ENCODE results near the gene TOLLIP.

The TOLLIP gene

GRCh38 chr11:1259076-1259461 lies 50.4 kb downstream of the TOLLIP start:
- CTCF ChIA-PET: no interaction called here
- Histone ChIP-seq H3K9me3 (ENCODE audit: control insufficient read depth, insufficient read depth, low read depth, low read length) (no peaks in the 10 kb centered on the region), H3K4me3 (ENCODE audit: low read depth, low read length) (no peak overlapping the region), H3K27ac (ENCODE audit: extremely low read depth, low read depth, low read length) (no peak overlapping the region), H3K36me3 (ENCODE audit: control insufficient read depth in 2 of 2, insufficient read depth in 1 of 2, low read length in 2 of 2) (no peaks in the 10 kb centered on the region), H3K4me1 (ENCODE audit: control insufficient read depth, insufficient read depth, low read length) (no peaks in the 10 kb centered on the region)
- POLR2A ChIA-PET: no interaction called here
- TF ChIP-seq ZEB2 (tag by site-specific recombination; IDR thresholded peaks at IDR 0.05) (peak; percentile 85), GLIS1 (tag by site-specific recombination; IDR thresholded peaks at IDR 0.05) (0 out of 2 replicates have a peak, but pooled peaks have one; percentile 10), ZNF433 (tag by site-specific recombination; IDR thresholded peaks at IDR 0.05; ENCODE audit: low read depth) (no peak)

GRCh38 chr11:1258401-1259075 lies 50.9 kb downstream of the TOLLIP start:
- Histone ChIP-seq H3K9me3 (ENCODE audit: control insufficient read depth, insufficient read depth, low read depth, low read length) (no peaks in the 10 kb centered on the region), H3K4me1 (ENCODE audit: control insufficient read depth, insufficient read depth, low read length) (no peaks in the 10 kb centered on the region), H3K27ac (ENCODE audit: extremely low read depth, low read depth, low read length) (no peak overlapping the region), H3K36me3 (ENCODE audit: control insufficient read depth in 2 of 2, insufficient read depth in 1 of 2, low read length in 2 of 2) (no peaks in the 10 kb centered on the region), H3K4me3 (ENCODE audit: low read depth, low read length) (no peak overlapping the region)
- TF ChIP-seq ZNF398 (tag by site-specific recombination; IDR thresholded peaks at IDR 0.05) (no peak), ZNF596 (tag by site-specific recombination; IDR thresholded peaks at IDR 0.05) (no peak), ZFHX2 (tag by site-specific recombination; conservative IDR thresholded peaks at IDR 0.05) (no peak), ZIC2 (tag by site-specific recombination; IDR thresholded peaks at IDR 0.05) (0 out of 2 replicates have a peak, but pooled peaks have one; percentile 9), ZFP41 (tag by site-specific recombination; IDR thresholded peaks at IDR 0.05; ENCODE audit: borderline replicate concordance) (no peak), ZNF239 (tag by site-specific recombination; IDR thresholded peaks at IDR 0.05) (no peak), SCRT2 (tag by site-specific recombination; IDR thresholded peaks at IDR 0.05) (no peak), ZNF292 (tag by site-specific recombination; IDR thresholded peaks at IDR 0.05; ENCODE audit: borderline replicate concordance, low read depth) (no peak), ZNF24 (tag by site-specific recombination; IDR thresholded peaks at IDR 0.05) (no peak)
- POLR2A ChIA-PET: no interaction called here
- CTCF ChIA-PET: no interaction called here

GRCh38 chr11:1257916-1258315 lies 51.5 kb downstream of the TOLLIP start:
- H3K4me3 ChIP-seq (ENCODE audit: low read depth, low read length): no peak overlapping the region
- POLR2A ChIA-PET: no interaction called here
- CTCF ChIA-PET: no interaction called here
- H3K27ac ChIP-seq (ENCODE audit: extremely low read depth, low read depth, low read length): no peak overlapping the region
- H3K36me3 ChIP-seq (ENCODE audit: control insufficient read depth in 2 of 2, insufficient read depth in 1 of 2, low read length in 2 of 2): no peaks in the 10 kb centered on the region
- TF ChIP-seq TRIM28 (IDR thresholded peaks at IDR 0.05; ENCODE audit: borderline replicate concordance, low read length): no peak
- TF ChIP-seq ZBTB7A (tag by site-specific recombination; IDR thresholded peaks at IDR 0.05; ENCODE audit: low read depth): no peak
- no peak for TF ChIP-seq ZNF138 (tag by site-specific recombination; IDR thresholded peaks at IDR 0.05; ENCODE audit: borderline replicate concordance)
- no peak for TF ChIP-seq ZNF510 (tag by site-specific recombination; IDR thresholded peaks at IDR 0.05; ENCODE audit: insufficient replicate concordance)
- TF ChIP-seq ZNF48 (tag by site-specific recombination; IDR thresholded peaks at IDR 0.05): no peak
- TF ChIP-seq ZNF768 (tag by site-specific recombination; IDR thresholded peaks at IDR 0.05): no peak
- no peak for TF ChIP-seq ZNF664 (tag by site-specific recombination; IDR thresholded peaks at IDR 0.05)
- TF ChIP-seq ZNF423 (tag by site-specific recombination; IDR thresholded peaks at IDR 0.05): no peak
- no peak for TF ChIP-seq ZFP3 (tag by site-specific recombination; IDR thresholded peaks at IDR 0.05; ENCODE audit: low read depth)
- H3K9me3 ChIP-seq (ENCODE audit: control insufficient read depth, insufficient read depth, low read depth, low read length): no peaks in the 10 kb centered on the region
- no peaks in the 10 kb centered on the region for H3K4me1 ChIP-seq (ENCODE audit: control insufficient read depth, insufficient read depth, low read length)

All from HEK293 (cell line).